HG03280 (cell line): ENCODE measurements around the gene TMEM130.

Experiments used
- ATAC-seq: cut with Tn5 transposase; IDR thresholded peaks from one replicate; pipeline ENCODE4 v1.9.1; 2021; ENCODE audit warnings: mild to moderate bottlenecking, moderate library complexity; ENCODE audit not compliant: unreplicated experiment

The TMEM130 gene

GRCh38 chr7:98810153-98810802 lies 59.5 kb downstream of the TMEM130 start:
- ATAC-seq: no peak

GRCh38 chr7:98808751-98809460 lies 60.9 kb downstream of the TMEM130 start:
- no peak for ATAC-seq

- ATAC-seq: no peak
Measured at GRCh38 chr7:98807068-98808048, 62.5 kb downstream of the TMEM130 start.

- no peak for ATAC-seq
Measured at GRCh38 chr7:98805956-98806838, 63.6 kb downstream of the TMEM130 start.

GRCh38 chr7:98802781-98803110 lies 67.1 kb downstream of the TMEM130 start:
- peak; percentile 31 for ATAC-seq

- ATAC-seq: peak; percentile 85
Measured at GRCh38 chr7:98802088-98802780, 67.6 kb downstream of the TMEM130 start.

GRCh38 chr7:98800996-98801395 lies 68.8 kb downstream of the TMEM130 start:
- ATAC-seq: no peak

- ATAC-seq: no peak
Measured at GRCh38 chr7:98797150-98797549, 72.7 kb downstream of the TMEM130 start.
